Right kidney (tissue), 1 donor: ENCODE results near the gene DUOX2.
"Not testable (repeated sequence)": the region's sequence is repeated elsewhere in the genome, so short reads cannot be mapped to it uniquely, and the experiment has no call there.

Source experiments
- DNase-seq: peaks from one replicate; pipeline ENCODE4 v3.0.0-alpha.2; 2016

The DUOX2 gene

DNA sequence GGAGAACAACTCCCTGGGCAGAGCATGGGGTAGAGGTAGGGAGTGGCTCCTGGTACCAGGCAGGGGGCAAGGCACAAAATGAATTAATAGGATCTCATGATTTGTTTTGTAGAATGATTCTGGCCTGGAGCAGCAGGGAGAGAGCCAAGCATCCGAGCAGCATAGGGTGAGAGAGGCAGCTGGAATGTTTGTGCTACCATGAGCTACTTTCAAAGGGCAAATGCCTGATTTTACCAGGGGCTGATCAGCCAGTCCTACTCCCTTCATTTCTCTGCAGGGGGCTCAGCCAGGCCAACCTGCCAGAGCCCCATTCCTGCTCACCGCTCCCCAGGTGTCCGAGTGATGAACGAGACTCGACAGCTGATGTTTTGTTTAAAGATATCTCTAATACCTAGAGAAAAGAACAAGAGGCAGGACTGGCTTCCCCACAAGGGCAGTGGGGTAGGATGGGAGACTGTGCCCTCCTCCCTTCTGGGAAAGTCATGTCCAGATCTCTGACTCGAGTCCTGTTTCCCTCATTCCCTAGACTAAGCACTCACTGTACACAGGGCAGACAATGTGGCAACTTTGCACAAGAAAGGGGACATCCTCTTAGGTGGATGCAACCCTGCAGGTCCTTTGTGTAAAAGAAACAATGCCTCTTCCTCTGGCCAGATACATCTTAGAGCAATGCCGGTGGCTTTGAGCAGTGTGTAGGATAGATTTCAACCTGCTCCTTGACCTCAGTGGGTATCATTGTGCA is 12.9 kb downstream of the DUOX2 start:
- no peak for DNase-seq

DNA sequence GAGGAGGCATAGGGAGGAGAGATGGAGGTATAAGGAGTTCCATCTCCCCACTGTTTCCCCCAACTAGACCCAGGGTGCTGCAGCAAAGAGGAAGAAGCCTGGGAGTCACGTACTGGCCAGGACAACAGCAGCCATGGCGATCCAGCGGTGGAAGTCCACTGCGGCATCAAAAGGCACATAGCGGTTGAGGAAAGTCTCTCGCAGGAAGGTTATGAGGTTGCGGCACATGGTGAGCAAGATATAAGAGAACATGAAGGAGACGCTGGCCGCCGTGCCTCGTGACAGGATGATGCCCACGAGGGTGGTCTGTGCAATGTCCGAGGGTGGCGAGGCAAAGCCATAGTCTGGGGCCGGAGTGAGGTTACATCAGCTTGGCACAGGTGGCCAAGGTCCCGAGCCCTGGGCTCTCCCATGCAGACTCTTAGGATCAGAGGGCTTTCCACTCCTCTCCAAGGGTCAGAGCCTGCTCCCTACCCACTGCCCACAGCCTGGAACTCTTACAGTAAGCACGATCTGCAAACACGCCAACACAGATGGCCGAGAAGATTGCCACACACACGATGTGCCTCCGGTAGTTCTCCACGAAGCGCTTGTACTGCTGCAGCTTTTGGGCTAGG is 14.3 kb downstream of the DUOX2 start:
- DNase-seq, result no peak

- DNase-seq, result no peak
These were observed 16.5 kb downstream of the DUOX2 start for GRCh38 chr15:45097466-45097865.

GRCh38 chr15:45095661-45096060 is 18.3 kb downstream of the DUOX2 start:
- no peak for DNase-seq

- no peak for DNase-seq
These were observed 19.6 kb downstream of the DUOX2 start for GRCh38 chr15:45094358-45094730.

DNA sequence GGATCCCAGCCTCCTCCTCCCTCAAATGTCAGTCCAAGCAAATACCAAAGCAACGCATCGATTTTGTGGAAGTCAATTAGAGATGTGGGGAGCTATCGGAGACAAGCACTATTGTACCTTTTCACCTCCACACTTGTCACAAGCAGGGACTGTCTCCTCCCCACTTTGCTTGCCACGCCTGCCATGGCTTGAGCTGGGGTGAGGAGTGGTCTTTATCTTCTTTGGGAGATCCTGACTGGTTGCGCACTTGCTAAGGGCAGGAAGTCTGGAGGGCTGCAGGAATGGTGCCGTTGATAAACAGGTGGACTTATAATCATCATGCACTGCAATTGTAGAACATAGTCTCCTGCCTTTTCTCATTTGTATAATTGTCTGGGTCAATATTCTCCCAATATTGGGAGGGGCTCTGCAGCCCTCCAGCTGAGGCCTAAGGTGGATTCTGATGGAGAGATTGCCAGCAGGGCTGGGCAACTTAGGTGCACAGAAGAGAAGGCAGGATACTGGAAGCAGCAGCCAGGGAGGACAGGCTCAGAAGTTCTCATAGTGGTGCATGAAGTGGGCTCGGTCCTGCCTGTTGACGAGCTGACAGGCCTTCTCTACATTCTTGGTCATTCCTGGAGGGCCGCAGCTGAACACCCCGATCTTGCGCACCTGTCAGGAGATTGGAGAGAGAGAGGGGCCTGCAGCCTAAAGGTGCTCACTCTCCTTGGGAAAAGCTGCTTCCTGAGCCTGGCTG is 20.2 kb downstream of the DUOX2 start:
- no peak for DNase-seq

GRCh38 chr15:45093013-45093412 is 21.0 kb downstream of the DUOX2 start:
- DNase-seq, result no peak

GRCh38 chr15:45091576-45091975 is 22.4 kb downstream of the DUOX2 start:
- DNase-seq, result no peak

GRCh38 chr15:45091161-45091560 is 22.8 kb downstream of the DUOX2 start:
- no peak for DNase-seq

- no peak for DNase-seq
These were observed 24.1 kb downstream of the DUOX2 start for GRCh38 chr15:45089712-45090373.

DNA sequence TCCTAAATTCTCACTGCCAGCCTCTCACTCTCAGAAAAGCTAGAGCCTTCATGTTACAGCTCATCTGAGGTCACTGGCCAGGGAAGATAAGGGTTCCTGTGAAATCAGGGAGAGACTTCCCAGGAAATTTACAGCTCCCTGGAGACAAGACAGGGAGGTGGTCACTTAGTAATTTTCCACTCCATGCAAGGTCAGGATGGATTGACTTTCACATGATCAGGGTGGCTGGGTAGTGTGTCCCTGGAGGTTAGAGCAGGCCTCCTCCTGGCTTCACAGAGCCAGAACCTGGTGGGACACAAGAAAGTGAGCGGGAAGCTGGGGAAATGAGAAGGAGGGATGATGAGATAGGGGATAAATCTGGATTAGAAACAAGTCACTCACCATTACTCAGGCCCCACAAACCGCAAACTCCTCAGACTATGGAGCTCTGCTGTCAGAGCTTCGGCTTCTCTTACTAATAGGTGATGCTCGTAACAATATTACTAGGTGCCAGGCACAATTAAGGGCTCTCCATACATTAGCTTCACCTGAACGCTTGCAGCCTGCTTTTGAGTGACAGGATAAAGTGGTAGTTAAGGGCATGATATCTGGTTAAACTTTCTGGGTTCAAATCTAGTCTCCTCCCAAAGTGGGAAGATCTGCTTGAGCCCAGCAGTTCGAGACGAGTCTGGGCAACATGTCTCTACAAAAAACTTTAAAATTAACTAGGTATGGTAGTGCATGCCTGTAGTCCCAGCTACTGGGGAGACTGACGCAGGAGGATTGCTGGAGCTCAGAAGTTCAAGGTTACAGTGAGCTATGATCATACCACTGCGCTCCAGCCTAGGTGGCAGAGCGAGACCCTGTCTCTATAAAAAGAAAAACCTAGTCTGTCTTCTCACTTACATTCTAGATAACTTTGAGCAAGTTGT is 24.9 kb downstream of the DUOX2 start:
- no peak for DNase-seq

DNA sequence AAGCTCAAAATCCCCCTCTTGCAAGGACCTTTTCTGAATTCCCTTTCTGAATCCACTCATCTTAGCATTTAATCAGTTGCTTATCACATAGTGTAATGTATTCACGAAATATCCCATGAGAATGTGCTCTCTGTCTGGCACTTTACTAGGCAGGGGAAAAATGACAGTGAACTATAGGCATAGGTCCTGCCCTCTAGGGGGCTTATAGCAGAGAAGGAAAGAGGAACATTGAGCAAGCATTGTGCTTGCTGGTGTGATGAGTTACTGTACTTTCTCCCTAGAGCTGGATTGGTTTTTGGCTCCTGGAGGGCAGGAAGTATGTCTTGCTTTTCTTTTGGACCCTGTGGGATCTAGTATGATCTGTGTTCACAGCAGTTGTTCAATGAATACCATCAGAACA is 26.5 kb downstream of the DUOX2 start:
- DNase-seq, result no peak

DNA sequence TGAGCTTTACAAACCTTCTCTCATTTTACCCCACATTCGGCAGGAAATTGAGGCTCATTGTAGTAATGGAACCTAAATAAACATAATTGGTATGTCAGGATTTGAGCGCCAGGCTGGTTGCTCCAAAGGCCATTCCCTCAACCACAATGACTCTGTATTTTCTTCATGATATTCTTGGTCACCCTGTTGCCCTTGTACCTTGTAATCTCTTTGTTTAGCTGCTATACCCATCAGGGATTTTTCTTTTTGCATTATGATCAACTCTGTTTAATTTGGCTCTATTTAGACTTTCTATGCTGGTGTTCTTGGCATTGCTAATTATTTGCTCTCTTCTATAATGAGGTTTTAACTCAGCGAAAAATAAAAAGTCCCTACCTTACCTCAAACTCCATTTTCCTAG is 29.8 kb downstream of the DUOX2 start:
- DNase-seq, result no peak

GRCh38 chr15:45083223-45083622 is 30.7 kb downstream of the DUOX2 start:
- no peak for DNase-seq

DNA sequence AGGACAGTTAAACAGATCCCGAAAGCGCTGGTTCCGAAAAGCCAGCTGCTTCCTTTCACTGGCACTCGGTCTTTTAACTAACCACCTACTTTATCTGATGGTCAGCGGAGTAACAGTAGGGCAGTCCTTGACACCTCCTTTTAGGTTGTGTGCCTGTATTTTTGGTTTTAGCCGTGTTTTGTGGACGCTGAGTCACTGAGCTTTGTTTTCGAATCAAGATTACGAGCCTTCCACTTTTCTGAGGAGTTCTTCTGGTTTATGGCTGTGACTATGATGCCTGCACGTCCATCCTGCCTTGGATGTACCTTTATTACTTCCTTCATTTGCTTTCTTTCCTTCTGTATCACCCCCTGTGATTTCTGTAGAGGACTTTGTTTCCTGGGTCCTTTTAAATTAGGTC is 31.6 kb downstream of the DUOX2 start:
- not testable (repeated sequence) for DNase-seq

DNA sequence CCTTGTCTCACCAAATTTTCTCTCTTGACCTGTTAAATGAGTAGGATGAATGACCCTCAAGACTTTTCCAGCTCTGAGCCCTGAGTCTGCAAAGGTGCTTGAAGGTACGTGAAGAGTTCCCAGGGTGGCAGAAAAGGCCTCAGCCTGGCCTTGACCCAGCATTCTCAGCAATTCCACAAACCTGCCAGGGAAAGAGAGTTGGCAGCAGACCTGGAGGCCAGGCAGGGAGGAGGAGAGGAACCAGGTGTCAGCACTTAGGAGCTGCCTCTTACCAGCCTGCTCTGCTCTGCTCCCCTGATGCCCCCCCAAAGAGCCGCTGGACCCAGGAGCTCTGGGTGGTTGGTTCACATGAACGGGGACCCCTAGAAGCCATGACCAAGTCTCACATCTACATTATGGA is 33.4 kb downstream of the DUOX2 start:
- DNase-seq, result not testable (repeated sequence)

DNA sequence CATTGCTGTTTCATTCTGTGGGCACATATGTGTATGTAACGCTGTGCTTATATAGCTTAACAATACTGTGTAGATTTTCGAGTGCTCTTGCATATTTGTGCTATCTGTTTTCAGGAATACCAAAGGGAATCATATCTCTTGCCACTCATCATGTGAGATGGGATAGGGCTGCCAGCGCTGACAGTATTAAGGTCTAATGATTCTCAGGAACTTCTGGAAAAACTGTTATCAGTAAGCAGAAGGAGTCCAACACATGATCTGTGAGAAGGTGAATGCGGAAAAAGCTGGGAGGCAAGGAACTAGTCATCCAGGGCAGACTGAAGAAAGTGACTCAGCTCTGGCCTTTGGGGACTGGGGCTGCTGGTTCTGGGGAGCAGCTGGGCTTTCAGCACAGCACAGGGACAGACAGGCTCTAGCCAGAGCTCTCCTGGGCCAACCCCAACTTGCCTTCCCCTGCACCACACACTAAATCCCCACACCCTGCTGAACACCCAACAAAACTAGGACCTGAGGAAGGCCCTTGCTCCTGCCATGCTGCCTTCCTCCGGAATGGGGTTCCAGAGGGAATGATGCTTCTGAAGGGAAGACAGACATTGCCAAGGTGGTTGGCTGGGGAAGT is 34.2 kb downstream of the DUOX2 start:
- not testable (repeated sequence) for DNase-seq

DNA sequence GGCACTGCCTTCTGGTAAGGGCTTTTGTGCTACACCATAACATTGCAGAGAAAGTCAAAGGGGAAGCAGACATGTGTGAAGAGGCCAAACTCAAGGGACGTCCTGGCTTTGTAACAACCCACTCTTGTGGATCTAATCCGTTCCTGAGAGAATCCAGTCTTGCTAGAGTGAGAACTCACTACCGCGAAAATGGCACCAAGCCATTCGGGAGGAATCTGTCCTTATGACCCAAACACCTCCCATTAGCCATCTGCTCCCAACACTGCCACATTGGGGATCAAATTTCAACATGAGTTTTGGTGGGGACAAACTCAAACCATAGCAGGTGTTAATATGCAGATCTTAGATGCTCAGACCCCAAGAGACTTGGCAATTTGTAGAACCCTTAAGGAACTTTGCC is 34.8 kb downstream of the DUOX2 start:
- DNase-seq, result not testable (repeated sequence)

GRCh38 chr15:45077391-45077790 is 36.6 kb downstream of the DUOX2 start:
- not testable (repeated sequence) for DNase-seq

- DNase-seq, result not testable (repeated sequence)
These were observed 38.3 kb downstream of the DUOX2 start for GRCh38 chr15:45075440-45076320.
